A549 (cell line): ENCODE results near the gene APC2. TPM values are rescaled to one million over a fixed set of nuclear protein-coding genes. Genes with fewer than 3 reads are reported as not detected.
A peak's percentile ranks its signal among the peaks of the same experiment; 100 is the strongest.
"Not testable (repeated sequence)": the region's sequence is repeated elsewhere in the genome, so short reads cannot be mapped to it uniquely, and the experiment has no call there.

Experiments used
- ATAC-seq, 2 experiments: fragments of 200-7000 bp in 1 of 2; fragments of >200 bp in 1 of 2; cut with Nextera tagmentation in 1 of 2; cut with Tn5 transposase in 1 of 2; 3 replicates each; pipeline versions ENCODE4 v1.8.0 to v1.9.1; 2018 to 2020; ENCODE audit warnings: mild to moderate bottlenecking in 1 of 2, moderate library complexity in 1 of 2
- CTCF ChIA-PET: fragments of 300-600 bp; sonication (Branson Sonifier 250); formaldehyde crosslinking; extraction: SDS; loops from one replicate; lab custom pipeline; 2021; ENCODE audit warnings: antibody characterized with exemption, inconsistent platforms; lab: Yijun Ruan, JAX
- POLR2A ChIA-PET: fragments of 350-600 bp; formaldehyde crosslinking; extraction: SDS; loops from one replicate; lab custom pipeline; 2021; ENCODE audit warnings: antibody characterized with exemption, inconsistent platforms; lab: Yijun Ruan, JAX
- DNase-seq, 2 experiments: peaks; one replicate each; pipeline versions ENCODE4 v3.0.0 to v3.0.0-alpha.2; 2011 to 2016; ENCODE audit warnings: low read depth in 1 of 2, low spot score in 1 of 2
- FAIRE-seq: peaks from 2 replicates; lab custom pipeline; 2011; peaks lifted over from hg19 to GRCh38; lab: Jason Lieb, UNC
- H3K27ac ChIP-seq, 2 experiments: fragments of >200 bp; sonication (Bioruptor Twin); formaldehyde crosslinking; 3 replicates each; pipeline ENCODE4 v1.5.1; 2016 to 2017
- H3K4me1 ChIP-seq: fragments of >200 bp; sonication (Bioruptor Twin); formaldehyde crosslinking; 3 replicates; pipeline ENCODE4 v1.6.1; 2016
- H3K4me2 ChIP-seq: fragments of >200 bp; sonication (Bioruptor Twin); formaldehyde crosslinking; 3 replicates; pipeline ENCODE4 v1.6.1; 2016
- H3K4me3 ChIP-seq: fragments of >200 bp; sonication (Bioruptor Twin); formaldehyde crosslinking; 3 replicates; pipeline ENCODE4 v1.5.1; 2016
- H3K9me3 ChIP-seq: fragments of >200 bp; sonication (Bioruptor Twin); formaldehyde crosslinking; 3 replicates; pipeline ENCODE4 v1.6.1; 2016
- CBX2 ChIP-seq: fragments of 200-600 bp; sonication (generic); IDR thresholded peaks from 2 replicates; pipeline ENCODE4 v1.6.1; 2016; ENCODE audit warnings: low read depth, mild to moderate bottlenecking, borderline replicate concordance
- EHF ChIP-seq: fragments of 250-450 bp; sonication (Bioruptor Pico); IDR thresholded peaks from 2 replicates; pipeline ENCODE4 v1.5.0; 2020; ENCODE audit warnings: mild to moderate bottlenecking
- EHMT2 ChIP-seq: fragments of 200-600 bp; sonication (generic); IDR thresholded peaks from 2 replicates; pipeline ENCODE4 v1.6.1; 2016; ENCODE audit warnings: antibody characterized with exemption, low read depth, mild to moderate bottlenecking, moderate library complexity
- GATA3 ChIP-seq: IDR thresholded peaks from 2 replicates; pipeline ENCODE4 v1.6.1; 2012; ENCODE audit warnings: borderline replicate concordance
- HEYL ChIP-seq: fragments of 250-450 bp; sonication (Bioruptor Pico); IDR thresholded peaks from 2 replicates; pipeline ENCODE4 v1.8.0; 2021; ENCODE audit warnings: mild to moderate bottlenecking, moderate library complexity
- HOXB5 ChIP-seq: fragments of 250-450 bp; sonication (Bioruptor Pico); IDR thresholded peaks from 2 replicates; pipeline ENCODE4 v1.5.0; 2020; ENCODE audit warnings: mild to moderate bottlenecking, moderate library complexity
- KDM1A ChIP-seq: fragments of 200-600 bp; sonication (generic); IDR thresholded peaks from 2 replicates; pipeline ENCODE4 v1.6.1; 2016; ENCODE audit warnings: low read depth, mild to moderate bottlenecking
- MAFK ChIP-seq: fragments of 450-650 bp; IDR thresholded peaks from 2 replicates; pipeline ENCODE4 v1.6.1; 2014; ENCODE audit not compliant: partially characterized antibody
- NPAS2 ChIP-seq: fragments of 250-450 bp; sonication (Bioruptor Pico); IDR thresholded peaks from 2 replicates; pipeline ENCODE4 v1.8.0; 2022; ENCODE audit warnings: mild to moderate bottlenecking, moderate library complexity, borderline replicate concordance
- NR3C1 ChIP-seq: fragments of >200 bp; sonication (Bioruptor Twin); formaldehyde crosslinking; IDR thresholded peaks from 3 replicates; pipeline ENCODE4 v1.6.1; 2017
- PHF8 ChIP-seq: fragments of 200-600 bp; sonication (generic); IDR thresholded peaks from 2 replicates; pipeline ENCODE4 v1.6.1; 2016; ENCODE audit warnings: low read depth, mild to moderate bottlenecking, antibody characterized with exemption, moderate library complexity, borderline replicate concordance
- RAD21 ChIP-seq, 2 experiments: fragments of >200 bp in 1 of 2; sonication (Bioruptor Twin) in 1 of 2; formaldehyde crosslinking in 1 of 2; IDR thresholded peaks in 1 of 2; conservative IDR thresholded peaks in 1 of 2; 2 replicates in 1 of 2; 3 replicates in 1 of 2; pipeline ENCODE4 v1.6.1; 2012 to 2018; ENCODE audit warnings: inconsistent platforms in 1 of 2
- RARB ChIP-seq: fragments of 250-450 bp; sonication (Bioruptor Pico); IDR thresholded peaks from 2 replicates; pipeline ENCODE4 v1.8.0; 2021; ENCODE audit warnings: mild to moderate bottlenecking, moderate library complexity
- RCOR1 ChIP-seq: fragments of 150-350 bp; IDR thresholded peaks from 2 replicates; pipeline ENCODE4 v1.6.1; 2014; ENCODE audit warnings: antibody characterized with exemption, low read length, low read depth
- RFX5 ChIP-seq: fragments of 450-650 bp; IDR thresholded peaks from 2 replicates; pipeline ENCODE4 v1.7.1; 2014; ENCODE audit warnings: antibody characterized with exemption, mild to moderate bottlenecking, moderate library complexity
- TFCP2L1 ChIP-seq: fragments of 250-450 bp; sonication (Bioruptor Pico); IDR thresholded peaks from 2 replicates; pipeline ENCODE4 v1.5.0; 2021; ENCODE audit warnings: mild to moderate bottlenecking
- TP53 ChIP-seq: fragments of 250-450 bp; sonication (Bioruptor Pico); IDR thresholded peaks from 2 replicates; pipeline ENCODE4 v1.5.0; 2021; ENCODE audit warnings: mild to moderate bottlenecking, moderate library complexity
- WGBS: methylation state at CpG from one replicate; pipeline ENCODE4 v1.1.6; 2017; ENCODE audit errors: missing lambda C conversion rate; 5-methylcytosine and 5-hydroxymethylcytosine counted together
- polyA plus RNA-seq, 4 experiments: library from polyadenylated mRNA; depleted of rRNA in 3 of 4; stranded (reverse); fragments of >200 nt; fragmentation: RNase III in 1 of 4; extraction: RNeasy Plus Mini Kit Qiagen cat#74134 plus additional on column Dnase treatment in 1 of 4; gene quantifications; 2 replicates in 3 of 4; 3 replicates in 1 of 4; pipeline ENCODE4 v1.2.3, GENCODE V29; 2011 to 2017
- TF ChIP-seq, protein P1 (sequence below): fragments of 200-600 bp; sonication (generic); IDR thresholded peaks from 2 replicates; pipeline ENCODE4 v1.6.1; 2016; ENCODE audit warnings: antibody characterized with exemption, mild to moderate bottlenecking, moderate library complexity
- TF ChIP-seq, protein P2 (sequence below): IDR thresholded peaks from 2 replicates; pipeline ENCODE4 v1.6.1; 2012

APC2 gene
- polyA plus RNA-seq, 2 of the 4 experiments (the other 2 are of a cell fraction): 0.36 to 1.6 TPM

DNA sequence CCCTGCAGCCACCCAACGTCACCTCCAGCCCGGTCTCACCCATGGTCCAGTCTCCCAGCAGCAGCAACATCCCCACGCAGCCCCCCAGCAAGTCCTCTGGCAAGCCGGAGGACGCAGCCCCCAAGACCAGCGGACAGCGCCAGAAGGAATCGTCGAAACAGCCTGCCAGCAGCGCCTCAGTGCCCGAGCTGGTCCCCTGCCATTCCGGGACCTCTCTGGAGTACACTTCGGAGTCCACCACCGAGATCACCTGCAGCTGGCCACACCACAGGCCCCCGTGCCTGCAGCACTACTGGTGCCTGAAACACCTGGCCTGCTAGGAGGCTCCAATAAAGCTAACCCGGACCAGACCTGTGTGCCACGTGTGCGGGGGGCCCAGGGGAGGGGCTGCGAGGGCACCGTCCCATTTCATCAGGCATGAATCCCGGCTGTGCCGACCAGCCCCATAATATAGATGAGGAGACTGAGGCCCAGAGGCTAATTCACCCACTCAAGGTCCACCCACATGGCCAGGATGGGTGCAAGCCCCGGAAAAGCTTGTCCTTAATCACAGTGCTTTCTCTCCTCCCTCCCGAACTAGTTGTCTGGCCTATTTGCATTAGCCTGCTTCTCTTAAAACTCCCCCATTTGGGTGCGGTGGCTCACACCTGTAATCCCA is 47.8 kb downstream of the APC2 start:
- H3K9me3 ChIP-seq: no peaks in the 10 kb centered on the region
- TF ChIP-seq CBX2 (no peak), GATA3 (no peak), RCOR1 (no peak), RARB (CRISPR knock-in tag) (no peak), HEYL (no peak), HOXB5 (CRISPR knock-in tag) (no peak), RAD21 (conservative IDR thresholded peaks at IDR 0.05 in 1 of 2, IDR thresholded peaks at IDR 0.05 in 1 of 2) (no peak), RFX5 (no peak), NR3C1 (no peak), TFCP2L1 (CRISPR knock-in tag) (no peak), NPAS2 (CRISPR knock-in tag) (no peak), MAFK (no peak), KDM1A (no peak), EHF (no peak), TP53 (CRISPR knock-in tag) (no peak), EHMT2 (no peak)
- TF ChIP-seq, protein P1, sequence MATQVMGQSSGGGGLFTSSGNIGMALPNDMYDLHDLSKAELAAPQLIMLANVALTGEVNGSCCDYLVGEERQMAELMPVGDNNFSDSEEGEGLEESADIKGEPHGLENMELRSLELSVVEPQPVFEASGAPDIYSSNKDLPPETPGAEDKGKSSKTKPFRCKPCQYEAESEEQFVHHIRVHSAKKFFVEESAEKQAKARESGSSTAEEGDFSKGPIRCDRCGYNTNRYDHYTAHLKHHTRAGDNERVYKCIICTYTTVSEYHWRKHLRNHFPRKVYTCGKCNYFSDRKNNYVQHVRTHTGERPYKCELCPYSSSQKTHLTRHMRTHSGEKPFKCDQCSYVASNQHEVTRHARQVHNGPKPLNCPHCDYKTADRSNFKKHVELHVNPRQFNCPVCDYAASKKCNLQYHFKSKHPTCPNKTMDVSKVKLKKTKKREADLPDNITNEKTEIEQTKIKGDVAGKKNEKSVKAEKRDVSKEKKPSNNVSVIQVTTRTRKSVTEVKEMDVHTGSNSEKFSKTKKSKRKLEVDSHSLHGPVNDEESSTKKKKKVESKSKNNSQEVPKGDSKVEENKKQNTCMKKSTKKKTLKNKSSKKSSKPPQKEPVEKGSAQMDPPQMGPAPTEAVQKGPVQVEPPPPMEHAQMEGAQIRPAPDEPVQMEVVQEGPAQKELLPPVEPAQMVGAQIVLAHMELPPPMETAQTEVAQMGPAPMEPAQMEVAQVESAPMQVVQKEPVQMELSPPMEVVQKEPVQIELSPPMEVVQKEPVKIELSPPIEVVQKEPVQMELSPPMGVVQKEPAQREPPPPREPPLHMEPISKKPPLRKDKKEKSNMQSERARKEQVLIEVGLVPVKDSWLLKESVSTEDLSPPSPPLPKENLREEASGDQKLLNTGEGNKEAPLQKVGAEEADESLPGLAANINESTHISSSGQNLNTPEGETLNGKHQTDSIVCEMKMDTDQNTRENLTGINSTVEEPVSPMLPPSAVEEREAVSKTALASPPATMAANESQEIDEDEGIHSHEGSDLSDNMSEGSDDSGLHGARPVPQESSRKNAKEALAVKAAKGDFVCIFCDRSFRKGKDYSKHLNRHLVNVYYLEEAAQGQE: no peak
- TF ChIP-seq, protein P2, sequence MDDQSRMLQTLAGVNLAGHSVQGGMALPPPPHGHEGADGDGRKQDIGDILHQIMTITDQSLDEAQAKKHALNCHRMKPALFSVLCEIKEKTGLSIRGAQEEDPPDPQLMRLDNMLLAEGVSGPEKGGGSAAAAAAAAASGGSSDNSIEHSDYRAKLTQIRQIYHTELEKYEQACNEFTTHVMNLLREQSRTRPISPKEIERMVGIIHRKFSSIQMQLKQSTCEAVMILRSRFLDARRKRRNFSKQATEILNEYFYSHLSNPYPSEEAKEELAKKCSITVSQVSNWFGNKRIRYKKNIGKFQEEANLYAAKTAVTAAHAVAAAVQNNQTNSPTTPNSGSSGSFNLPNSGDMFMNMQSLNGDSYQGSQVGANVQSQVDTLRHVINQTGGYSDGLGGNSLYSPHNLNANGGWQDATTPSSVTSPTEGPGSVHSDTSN: no peak
- TF ChIP-seq, all 56 proteins: peak for 0
- no peak for ATAC-seq
- Histone ChIP-seq H3K4me2 (no peak overlapping the region), H3K4me3 (no peak overlapping the region), H3K27ac (no peak overlapping the region), H3K4me1 (peaks cover 5% of the 10 kb centered on the region; the same call in 1 of the 3 replicates)
- no peak for DNase-seq
- ChIA-PET POLR2A (no interaction called here), CTCF (interaction anchor here (0.9 to 1.3 kb wide), 2 partner anchors 17 to 32 kb away, joined by 3 read pairs; no protein-coding TSS in a partner anchor)
- no peak for FAIRE-seq
- WGBS: 87% methylated on average over 15 of the region's 25 CpGs

DNA sequence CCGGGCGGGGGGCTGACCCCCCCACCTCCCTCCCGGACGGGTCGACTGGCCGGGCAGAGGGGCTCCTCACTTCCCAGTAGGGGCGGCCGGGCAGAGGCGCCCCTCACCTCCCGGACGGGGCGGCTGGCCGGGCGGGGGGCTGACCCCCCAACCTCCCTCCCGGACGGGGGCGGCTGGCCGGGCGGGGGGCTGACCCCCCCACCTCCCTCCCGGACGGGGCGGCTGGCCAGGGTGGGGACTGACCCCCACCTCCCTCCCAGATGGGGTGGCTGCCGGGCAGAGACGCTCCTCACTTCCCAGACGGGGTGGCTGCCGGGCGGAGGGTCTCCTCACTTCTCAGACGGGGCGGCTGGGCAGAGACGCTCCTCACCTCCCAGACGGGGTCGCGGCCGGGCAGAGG is 49.3 kb downstream of the APC2 start:
- H3K4me3 ChIP-seq, FAIRE-seq, DNase-seq, H3K9me3 ChIP-seq, ATAC-seq, POLR2A ChIA-PET, CTCF ChIA-PET, H3K27ac ChIP-seq, H3K4me2 ChIP-seq: not testable (repeated sequence)
- WGBS: no CpG with 5 or more reads among the region's 34 CpGs
- H3K4me1 ChIP-seq: peaks cover 13% of the 10 kb centered on the region; the same call in 2 of the 3 replicates

DNA sequence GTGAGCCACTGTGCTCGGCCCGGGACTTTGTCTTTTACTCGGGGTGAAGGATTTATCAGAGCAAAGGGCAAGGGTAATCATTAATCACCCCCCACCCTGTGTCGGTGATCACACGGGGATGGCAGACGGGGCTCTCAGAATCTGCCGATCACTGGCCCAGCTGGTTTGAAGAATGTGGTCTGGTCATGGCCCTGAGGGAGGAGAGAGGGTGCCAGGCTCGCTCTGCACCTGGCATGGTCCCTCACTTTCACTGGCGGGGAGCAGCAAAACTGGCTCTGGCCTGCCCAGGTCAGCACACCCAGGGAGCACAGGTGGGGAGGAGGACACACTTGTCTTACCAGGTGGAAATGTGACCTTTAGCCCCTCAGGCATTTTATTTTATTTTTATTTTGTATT is 51.3 kb downstream of the APC2 start:
- no peak for FAIRE-seq
- WGBS: 77% methylated on average over 2 of the region's 9 CpGs
- H3K4me2 ChIP-seq: peak overlapping the region; percentile 39
- H3K9me3 ChIP-seq: no peaks in the 10 kb centered on the region
- DNase-seq: no peak
- ChIA-PET CTCF (interaction anchor here (1.0 to 2.5 kb wide), 2 partner anchors 11 to 46 kb away, joined by 3 to 9 read pairs; no protein-coding TSS in a partner anchor), POLR2A (no interaction called here)
- peaks cover 13% of the 10 kb centered on the region; the same call in 2 of the 3 replicates for H3K4me1 ChIP-seq
- no peak overlapping the region for H3K27ac ChIP-seq
- no peak overlapping the region for H3K4me3 ChIP-seq
- no peak for TF ChIP-seq PHF8
- ATAC-seq: no peak
